Smooth muscle cell (in vitro differentiated cells): ENCODE data around the gene PCYT1A. TPM values are rescaled to one million over a fixed set of nuclear protein-coding genes. Genes with fewer than 3 reads are reported as not detected.
"Not testable (repeated sequence)": the region's sequence is repeated elsewhere in the genome, so short reads cannot be mapped to it uniquely, and the experiment has no call there.

ENCODE experiments used
- DNase-seq: peaks from one replicate; lab custom pipeline; 2025; ENCODE audit not compliant: unreplicated experiment; lab: John Stamatoyannopoulos, UW
- H2AFZ ChIP-seq: fragments of 200-600 bp; sonication (generic); 2 replicates; pipeline ENCODE4 v1.6.0; 2016; ENCODE audit warnings: antibody characterized with exemption, low read depth, mild to moderate bottlenecking
- H3F3A ChIP-seq: fragments of 200-600 bp; sonication (generic); 2 replicates; pipeline ENCODE4 v1.6.0; 2017; ENCODE audit warnings: antibody characterized with exemption, low read depth
- H3K27ac ChIP-seq: fragments of 200-600 bp; sonication (generic); 2 replicates; pipeline ENCODE4 v1.5.1; 2016; ENCODE audit warnings: low read depth, mild to moderate bottlenecking
- H3K27me3 ChIP-seq: fragments of 200-600 bp; sonication (generic); 2 replicates; pipeline ENCODE4 v1.6.1; 2016; ENCODE audit warnings: low read depth, mild to moderate bottlenecking
- H3K36me3 ChIP-seq: fragments of 200-600 bp; sonication (generic); 2 replicates; pipeline ENCODE4 v1.5.1; 2016; ENCODE audit warnings: low read depth
- H3K4me1 ChIP-seq: fragments of 200-600 bp; sonication (generic); 2 replicates; pipeline ENCODE4 v1.5.1; 2016; ENCODE audit warnings: low read depth
- H3K4me2 ChIP-seq: fragments of 200-600 bp; sonication (generic); 2 replicates; pipeline ENCODE4 v1.6.0; 2016; ENCODE audit warnings: mild to moderate bottlenecking
- H3K4me3 ChIP-seq: fragments of 200-600 bp; sonication (generic); 2 replicates; pipeline ENCODE4 v1.5.1; 2016; ENCODE audit warnings: mild to moderate bottlenecking
- H3K79me2 ChIP-seq: fragments of 200-600 bp; sonication (generic); 2 replicates; pipeline ENCODE4 v1.6.0; 2016; ENCODE audit warnings: low read depth, mild to moderate bottlenecking
- H3K9ac ChIP-seq: fragments of 200-600 bp; sonication (generic); 2 replicates; pipeline ENCODE4 v1.6.0; 2016; ENCODE audit warnings: low read depth
- H3K9me3 ChIP-seq: fragments of 200-600 bp; sonication (generic); replicated peaks from 2 replicates; pipeline ENCODE4 v1.5.1; 2016; ENCODE audit warnings: low read depth
- H4K20me1 ChIP-seq: fragments of 200-600 bp; sonication (generic); 2 replicates; pipeline ENCODE4 v1.6.0; 2016; ENCODE audit warnings: low read depth
- WGBS: methylation state at CpG from one replicate; pipeline ENCODE4 v1.1.7; 2016; ENCODE audit warnings: low lambda C conversion rate; 5-methylcytosine and 5-hydroxymethylcytosine counted together
- polyA plus RNA-seq: library from polyadenylated mRNA; unstranded; fragments of >200 nt; fragmentation: Nextera tagmentation; extraction: Ambion mirVana; gene quantifications from 2 replicates; pipeline ENCODE4 v1.2.1, GENCODE V29; 2016
- small RNA-seq: library from RNA; depleted of rRNA; stranded (forward); fragments of <200 nt; gene quantifications from one replicate; pipeline ENCODE3, GENCODE V24; 2014
- total RNA-seq: library from RNA; depleted of rRNA; stranded (reverse); fragments of >200 nt; gene quantifications from 2 replicates; pipeline ENCODE4 v1.2.3, GENCODE V29; 2014
- TF ChIP-seq, protein P1 (sequence below): fragments of 200-600 bp; sonication (generic); IDR thresholded peaks from 2 replicates; pipeline ENCODE4 v1.5.1; 2017; ENCODE audit warnings: borderline replicate concordance, mild to moderate bottlenecking, antibody characterized with exemption; ENCODE audit not compliant: insufficient read depth, poor library complexity, severe bottlenecking

Gene PCYT1A
- total and polyA plus RNA-seq, 2 experiments from 2014 or later = 19.7 to 68.3 TPM

- Histone ChIP-seq H3K9me3 (no peaks in the 10 kb centered on the region), H3K79me2 (no peaks in the 10 kb centered on the region), H3K9ac (no peak overlapping the region), H3K4me3 (no peak overlapping the region), H3K36me3 (no peaks in the 10 kb centered on the region), H2AFZ (no peak overlapping the region), H4K20me1 (no peaks in the 10 kb centered on the region), H3K4me1 (peaks cover under 1% of the 10 kb centered on the region), H3F3A (no peaks in the 10 kb centered on the region), H3K27ac (no peak overlapping the region), H3K4me2 (no peak overlapping the region), H3K27me3 (no peaks in the 10 kb centered on the region)
- DNase-seq = no peak
- TF ChIP-seq, protein P1, sequence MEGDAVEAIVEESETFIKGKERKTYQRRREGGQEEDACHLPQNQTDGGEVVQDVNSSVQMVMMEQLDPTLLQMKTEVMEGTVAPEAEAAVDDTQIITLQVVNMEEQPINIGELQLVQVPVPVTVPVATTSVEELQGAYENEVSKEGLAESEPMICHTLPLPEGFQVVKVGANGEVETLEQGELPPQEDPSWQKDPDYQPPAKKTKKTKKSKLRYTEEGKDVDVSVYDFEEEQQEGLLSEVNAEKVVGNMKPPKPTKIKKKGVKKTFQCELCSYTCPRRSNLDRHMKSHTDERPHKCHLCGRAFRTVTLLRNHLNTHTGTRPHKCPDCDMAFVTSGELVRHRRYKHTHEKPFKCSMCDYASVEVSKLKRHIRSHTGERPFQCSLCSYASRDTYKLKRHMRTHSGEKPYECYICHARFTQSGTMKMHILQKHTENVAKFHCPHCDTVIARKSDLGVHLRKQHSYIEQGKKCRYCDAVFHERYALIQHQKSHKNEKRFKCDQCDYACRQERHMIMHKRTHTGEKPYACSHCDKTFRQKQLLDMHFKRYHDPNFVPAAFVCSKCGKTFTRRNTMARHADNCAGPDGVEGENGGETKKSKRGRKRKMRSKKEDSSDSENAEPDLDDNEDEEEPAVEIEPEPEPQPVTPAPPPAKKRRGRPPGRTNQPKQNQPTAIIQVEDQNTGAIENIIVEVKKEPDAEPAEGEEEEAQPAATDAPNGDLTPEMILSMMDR = no peak
- 98% methylated on average over 15 of the region's 15 CpGs for WGBS
Measured at GRCh38 chr3:196184881-196185280, 102.6 kb downstream of the PCYT1A start.

DNA sequence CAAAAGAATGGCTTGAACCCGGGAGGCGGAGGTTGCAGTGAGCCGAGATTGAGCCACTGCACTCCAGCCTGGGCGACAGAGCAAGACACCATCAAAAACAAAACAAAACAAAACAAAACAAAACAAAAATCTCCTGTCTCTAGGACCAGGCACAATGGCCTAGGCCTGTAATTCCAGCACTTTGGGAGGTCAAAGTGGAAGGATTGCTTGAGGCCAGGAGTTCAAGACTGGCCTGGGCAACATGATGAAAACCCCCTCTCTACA, 103.4 kb downstream of the PCYT1A start:
- not testable (repeated sequence) for H3F3A ChIP-seq, H2AFZ ChIP-seq, H3K4me1 ChIP-seq, H3K9ac ChIP-seq, H3K27ac ChIP-seq, H3K9me3 ChIP-seq, H3K4me3 ChIP-seq, H3K79me2 ChIP-seq, H3K36me3 ChIP-seq, H4K20me1 ChIP-seq, DNase-seq, H3K4me2 ChIP-seq, H3K27me3 ChIP-seq
- 88% methylated on average over 4 of the region's 4 CpGs for WGBS

DNA sequence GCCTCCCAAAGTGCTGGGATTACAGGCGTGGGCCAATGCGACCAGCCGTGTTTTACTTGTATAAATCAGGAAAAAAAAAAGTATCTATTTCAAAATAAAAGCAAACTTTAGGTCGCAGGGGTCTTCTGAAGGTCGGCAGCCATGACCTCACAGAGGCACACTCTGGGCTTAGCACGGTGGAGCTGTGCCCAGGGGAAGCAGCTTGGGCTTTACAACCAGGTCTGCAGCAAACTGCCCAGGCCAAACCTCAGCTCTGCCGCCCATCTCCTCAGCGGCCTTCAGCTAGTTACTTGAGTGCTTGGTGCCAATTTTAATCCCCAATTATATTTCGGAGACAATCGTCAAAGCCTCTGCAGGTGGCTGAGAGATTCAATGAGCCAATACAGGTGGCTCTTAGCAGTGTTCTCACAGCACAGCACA, 106.4 kb downstream of the PCYT1A start:
- WGBS = 88% methylated on average over 10 of the region's 10 CpGs
- Histone ChIP-seq H3K36me3 (no peaks in the 10 kb centered on the region), H3K9me3 (no peaks in the 10 kb centered on the region), H3K4me3 (no peak overlapping the region), H3K9ac (no peak overlapping the region), H4K20me1 (no peaks in the 10 kb centered on the region), H3K79me2 (no peaks in the 10 kb centered on the region), H3F3A (no peaks in the 10 kb centered on the region), H3K4me1 (peaks cover 5% of the 10 kb centered on the region), H3K4me2 (no peak overlapping the region), H3K27ac (no peak overlapping the region), H2AFZ (no peak overlapping the region), H3K27me3 (no peaks in the 10 kb centered on the region)
- no peak for DNase-seq
- TF ChIP-seq, protein P1 = no peak

- H3K27ac ChIP-seq = no peak overlapping the region
- no peaks in the 10 kb centered on the region for H4K20me1 ChIP-seq
- no peak overlapping the region for H2AFZ ChIP-seq
- H3K9ac ChIP-seq = no peak overlapping the region
- H3K4me1 ChIP-seq = peaks cover 5% of the 10 kb centered on the region
- 92% methylated on average over 9 of the region's 9 CpGs for WGBS
- H3F3A ChIP-seq = no peaks in the 10 kb centered on the region
- no peaks in the 10 kb centered on the region for H3K27me3 ChIP-seq
- DNase-seq = no peak
- TF ChIP-seq, protein P1 = no peak
- H3K9me3 ChIP-seq = no peaks in the 10 kb centered on the region
- H3K4me2 ChIP-seq = no peak overlapping the region
- H3K4me3 ChIP-seq = no peak overlapping the region
- H3K79me2 ChIP-seq = no peaks in the 10 kb centered on the region
- no peaks in the 10 kb centered on the region for H3K36me3 ChIP-seq
Measured at GRCh38 chr3:196180346-196180745, 107.2 kb downstream of the PCYT1A start.

Small RNA genes lying within 50 kb of the gene (small RNA-seq; reads per million reads assigned to genes)
- not detected for gene AC069257.2
- gene RF00019 = not detected

Other genes starting within 250 kb of the PCYT1A start
- 39.0 and 55.1 TPM in 2 replicates for gene TFRC, start 205.6 kb downstream of the PCYT1A start, total RNA-seq
- 17.1 and 22.1 TPM in 2 replicates for gene TFRC, start 205.6 kb downstream of the PCYT1A start, polyA plus RNA-seq
- gene ZDHHC19, start 76.3 kb downstream of the PCYT1A start, total RNA-seq = not detected in 2 replicates
- 0.13 TPM in 1 of 2 replicates, not detected in the other for gene ZDHHC19, start 76.3 kb downstream of the PCYT1A start, polyA plus RNA-seq
- gene SLC51A, start 71.2 kb downstream of the PCYT1A start, total RNA-seq = not detected in 2 replicates
- 1.8 and 6.5 TPM in 2 replicates for gene SLC51A, start 71.2 kb downstream of the PCYT1A start, polyA plus RNA-seq
- 12.5 and 24.5 TPM in 2 replicates for gene DYNLT2B, start 30.5 kb upstream of the PCYT1A start, total RNA-seq
- gene DYNLT2B, start 30.5 kb upstream of the PCYT1A start, polyA plus RNA-seq = 22.8 and 34.2 TPM in 2 replicates
- 1.3 TPM in 1 of 2 replicates, not detected in the other for gene TM4SF19, start 50.7 kb upstream of the PCYT1A start, total RNA-seq
- not detected in 2 replicates for gene TM4SF19, start 50.7 kb upstream of the PCYT1A start, polyA plus RNA-seq
- 26.5 and 32.2 TPM in 2 replicates for gene UBXN7, start 144.7 kb upstream of the PCYT1A start, total RNA-seq
- gene UBXN7, start 144.7 kb upstream of the PCYT1A start, polyA plus RNA-seq = 26.7 and 27.7 TPM in 2 replicates
- gene RNF168, start 216.0 kb upstream of the PCYT1A start, total RNA-seq = 25.6 and 25.9 TPM in 2 replicates
- 8.1 and 9.1 TPM in 2 replicates for gene RNF168, start 216.0 kb upstream of the PCYT1A start, polyA plus RNA-seq
- not detected in 2 replicates for gene SMCO1, start 227.6 kb upstream of the PCYT1A start, total RNA-seq
- gene SMCO1, start 227.6 kb upstream of the PCYT1A start, polyA plus RNA-seq = not detected in 2 replicates